CD8-positive, alpha-beta memory T cell (primary cell): ENCODE measurements around the gene KASH5. TPM values are rescaled to one million over a fixed set of nuclear protein-coding genes. Genes with fewer than 3 reads are reported as not detected.

Experiments used
- CTCF ChIA-PET: fragments of 350-600 bp; sonication (Branson Sonifier 250); formaldehyde crosslinking; loops from one replicate; lab custom pipeline; 2021; ENCODE audit warnings: antibody characterized with exemption; lab: Charles Lee
- POLR2A ChIA-PET: fragments of 350-600 bp; sonication (Branson Sonifier 250); formaldehyde crosslinking; loops from one replicate; lab custom pipeline; 2021; ENCODE audit warnings: antibody characterized with exemption; lab: Charles Lee
- DNase-seq, 5 donors: peaks; one replicate each; pipeline versions ENCODE4 v3.0.0 to v3.0.0-alpha.2; 2020 to 2022; ENCODE audit warnings: mixed read lengths in 1 of 5
- H3K27ac ChIP-seq: one replicate; pipeline ENCODE4 v1.7.0; 2013; ENCODE audit warnings: low read depth, mild to moderate bottlenecking, low read length, moderate library complexity
- H3K27me3 ChIP-seq: 2 replicates; pipeline ENCODE4 v1.7.0; 2013; ENCODE audit warnings: low read length, mild to moderate bottlenecking; ENCODE audit not compliant: insufficient read depth, poor library complexity, severe bottlenecking
- H3K36me3 ChIP-seq: 2 replicates; pipeline ENCODE4 v1.7.0; 2013; ENCODE audit warnings: mild to moderate bottlenecking, low read length, moderate library complexity; ENCODE audit not compliant: insufficient read depth
- H3K4me1 ChIP-seq: 2 replicates; pipeline ENCODE4 v1.7.0; 2013; ENCODE audit warnings: mild to moderate bottlenecking, low read length, moderate library complexity; ENCODE audit not compliant: insufficient read depth
- H3K4me3 ChIP-seq: 2 replicates; pipeline ENCODE4 v1.7.0; 2013; ENCODE audit warnings: mild to moderate bottlenecking, low read length
- H3K9me3 ChIP-seq: 2 replicates; pipeline ENCODE4 v1.7.0; 2013; ENCODE audit warnings: mild to moderate bottlenecking, low read length
- H3K27ac Mint-ChIP-seq, 8 donors: one replicate each; pipeline ENCODE4 v1.8.0; 2020 to 2021; ENCODE audit warnings: mixed read lengths in 8 of 8, mild to moderate bottlenecking in 6 of 8, inconsistent platforms in 3 of 8, moderate library complexity in 3 of 8
- H3K27me3 Mint-ChIP-seq, 2 donors: one replicate each; pipeline ENCODE4 v1.8.0; 2020 to 2021; ENCODE audit warnings: mixed read lengths in 2 of 2, mild to moderate bottlenecking in 1 of 2, moderate library complexity in 1 of 2
- H3K36me3 Mint-ChIP-seq, 3 donors: one replicate each; pipeline ENCODE4 v1.8.0; 2020 to 2021; ENCODE audit warnings: mixed read lengths in 3 of 3, inconsistent platforms in 1 of 3, mild to moderate bottlenecking in 1 of 3
- H3K4me1 Mint-ChIP-seq, 3 donors: one replicate each; pipeline ENCODE4 v1.8.0; 2020 to 2021; ENCODE audit warnings: mixed read lengths in 3 of 3, inconsistent platforms in 1 of 3, mild to moderate bottlenecking in 1 of 3
- H3K4me3 Mint-ChIP-seq, 7 donors: one replicate each; pipeline ENCODE4 v1.8.0; 2020 to 2021; ENCODE audit warnings: mixed read lengths in 7 of 7, mild to moderate bottlenecking in 6 of 7, moderate library complexity in 4 of 7, inconsistent platforms in 2 of 7
- H3K9me3 Mint-ChIP-seq, 5 donors: one replicate each; pipeline ENCODE4 v1.8.0; 2020 to 2022; ENCODE audit warnings: mixed read lengths in 5 of 5, mild to moderate bottlenecking in 3 of 5, moderate library complexity in 2 of 5, inconsistent platforms in 1 of 5
- polyA plus RNA-seq: library from polyadenylated mRNA; unstranded; fragments of 300-500 nt; fragmentation: Illumina TruSeq; gene quantifications from one replicate; pipeline ENCODE4 v1.2.3, GENCODE V29; 2021
- total RNA-seq, 2 experiments: library from RNA; stranded (reverse); gene quantifications; one replicate each; pipeline ENCODE4 v1.2.3, GENCODE V29; 2021

KASH5 gene
- total and polyA plus RNA-seq, 3 experiments from 2014 or later = 0.31 TPM; not detected in 2

GRCh38 chr19:49356382-49356781, 31.7 kb upstream of the KASH5 start:
- H3K27ac Mint-ChIP-seq = peak overlapping the region in 1 of 8 donors; percentile 61
- no peak overlapping the region for H3K4me3 Mint-ChIP-seq
- peaks cover 7 to 18% (median 9%) of the 10 kb centered on the region in 3 donors for H3K4me1 Mint-ChIP-seq
- POLR2A ChIA-PET = no interaction called here
- no peaks in the 10 kb centered on the region for H3K9me3 ChIP-seq
- no peak overlapping the region for H3K4me3 ChIP-seq
- no peaks in the 10 kb centered on the region for H3K4me1 ChIP-seq
- H3K27me3 ChIP-seq = no peaks in the 10 kb centered on the region
- no peaks in the 10 kb centered on the region for H3K9me3 Mint-ChIP-seq
- CTCF ChIA-PET = no interaction called here
- H3K27me3 Mint-ChIP-seq = peaks cover 25 to 59% of the 10 kb centered on the region in 2 donors
- no peaks in the 10 kb centered on the region for H3K36me3 ChIP-seq
- no peaks in the 10 kb centered on the region for H3K36me3 Mint-ChIP-seq
- H3K27ac ChIP-seq = no peak overlapping the region
- no peak for DNase-seq

GRCh38 chr19:49357186-49357585, 30.9 kb upstream of the KASH5 start:
- no peak overlapping the region for H3K27ac ChIP-seq
- peaks cover 6% of the 10 kb centered on the region for H3K4me1 ChIP-seq
- no peaks in the 10 kb centered on the region for H3K9me3 ChIP-seq
- ChIA-PET POLR2A (no interaction called here), CTCF (no interaction called here)
- Mint-ChIP-seq H3K27ac (no peak overlapping the region), H3K9me3 (no peaks in the 10 kb centered on the region), H3K36me3 (no peaks in the 10 kb centered on the region), H3K27me3 (peaks cover 31 to 59% of the 10 kb centered on the region in 2 donors), H3K4me3 (no peak overlapping the region), H3K4me1 (peaks cover 9 to 18% (median 14%) of the 10 kb centered on the region in 3 donors)
- no peaks in the 10 kb centered on the region for H3K36me3 ChIP-seq
- H3K27me3 ChIP-seq = no peaks in the 10 kb centered on the region
- DNase-seq = no peak
- no peak overlapping the region for H3K4me3 ChIP-seq

- H3K27me3 ChIP-seq = peaks cover 14% of the 10 kb centered on the region
- no peak overlapping the region for H3K4me3 ChIP-seq
- Mint-ChIP-seq H3K4me3 (no peak overlapping the region), H3K27me3 (peaks cover 37% of the 10 kb centered on the region in 2 donors), H3K9me3 (no peaks in the 10 kb centered on the region), H3K4me1 (peaks cover 9 to 18% (median 14%) of the 10 kb centered on the region in 3 donors), H3K36me3 (no peaks in the 10 kb centered on the region), H3K27ac (peak overlapping the region in 2 of 8 donors; percentile 18 to 44)
- peaks cover 26% of the 10 kb centered on the region for H3K4me1 ChIP-seq
- ChIA-PET POLR2A (no interaction called here), CTCF (interaction anchor here (1.3 kb wide), 1 partner anchor 116 kb away, joined by 5 read pairs; no protein-coding TSS in a partner anchor)
- no peak for DNase-seq
- peak overlapping the region; percentile 64 for H3K27ac ChIP-seq
- no peaks in the 10 kb centered on the region for H3K9me3 ChIP-seq
- no peaks in the 10 kb centered on the region for H3K36me3 ChIP-seq
These were observed 27.9 kb upstream of the KASH5 start for GRCh38 chr19:49359851-49360820.

DNA sequence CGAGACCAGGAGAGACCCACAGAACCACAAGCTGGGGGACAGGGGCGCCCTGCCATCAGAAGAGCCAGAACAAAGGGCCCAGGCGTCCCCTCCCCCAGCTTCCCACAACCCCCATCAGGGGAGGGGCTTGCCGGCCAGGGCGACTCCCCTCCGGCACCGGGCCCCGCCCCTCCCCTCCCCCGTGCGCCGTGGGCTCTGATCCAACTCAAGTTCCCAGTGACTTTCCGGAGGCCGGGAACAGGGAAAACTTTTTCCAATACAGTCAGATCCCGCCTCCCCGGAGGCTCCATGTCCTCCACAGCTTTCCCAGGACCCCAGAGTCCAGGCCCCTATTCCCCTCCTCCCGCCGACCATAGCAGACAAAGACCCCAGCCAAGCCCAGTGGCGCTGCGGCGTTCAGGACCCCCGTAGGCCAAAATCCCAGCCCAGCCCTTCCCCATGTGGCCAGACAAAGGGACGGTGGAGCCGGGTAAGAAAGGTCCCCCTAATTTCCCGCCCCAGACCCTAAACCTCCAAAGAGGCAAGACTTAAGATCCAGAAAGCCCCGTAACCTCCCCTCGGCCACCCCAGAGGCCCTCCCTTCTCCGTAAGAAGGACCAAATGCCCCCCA, 26.5 kb upstream of the KASH5 start:
- Histone ChIP-seq H3K27me3 (peaks cover 14% of the 10 kb centered on the region), H3K4me1 (peaks cover 26% of the 10 kb centered on the region), H3K9me3 (no peaks in the 10 kb centered on the region), H3K27ac (peak overlapping the region; percentile 64), H3K4me3 (no peak overlapping the region), H3K36me3 (no peaks in the 10 kb centered on the region)
- no peaks in the 10 kb centered on the region for H3K36me3 Mint-ChIP-seq
- peak overlapping the region in 1 of 8 donors; percentile 59 for H3K27ac Mint-ChIP-seq
- peaks cover 0 to 12% (median 11%) of the 10 kb centered on the region in 3 donors for H3K4me1 Mint-ChIP-seq
- peaks cover 23 to 36% of the 10 kb centered on the region in 2 donors for H3K27me3 Mint-ChIP-seq
- POLR2A ChIA-PET = no interaction called here
- CTCF ChIA-PET = no interaction called here
- no peak for DNase-seq
- peak overlapping the region; percentile 40 to 78 (median 68) for H3K4me3 Mint-ChIP-seq
- H3K9me3 Mint-ChIP-seq = no peaks in the 10 kb centered on the region

DNA sequence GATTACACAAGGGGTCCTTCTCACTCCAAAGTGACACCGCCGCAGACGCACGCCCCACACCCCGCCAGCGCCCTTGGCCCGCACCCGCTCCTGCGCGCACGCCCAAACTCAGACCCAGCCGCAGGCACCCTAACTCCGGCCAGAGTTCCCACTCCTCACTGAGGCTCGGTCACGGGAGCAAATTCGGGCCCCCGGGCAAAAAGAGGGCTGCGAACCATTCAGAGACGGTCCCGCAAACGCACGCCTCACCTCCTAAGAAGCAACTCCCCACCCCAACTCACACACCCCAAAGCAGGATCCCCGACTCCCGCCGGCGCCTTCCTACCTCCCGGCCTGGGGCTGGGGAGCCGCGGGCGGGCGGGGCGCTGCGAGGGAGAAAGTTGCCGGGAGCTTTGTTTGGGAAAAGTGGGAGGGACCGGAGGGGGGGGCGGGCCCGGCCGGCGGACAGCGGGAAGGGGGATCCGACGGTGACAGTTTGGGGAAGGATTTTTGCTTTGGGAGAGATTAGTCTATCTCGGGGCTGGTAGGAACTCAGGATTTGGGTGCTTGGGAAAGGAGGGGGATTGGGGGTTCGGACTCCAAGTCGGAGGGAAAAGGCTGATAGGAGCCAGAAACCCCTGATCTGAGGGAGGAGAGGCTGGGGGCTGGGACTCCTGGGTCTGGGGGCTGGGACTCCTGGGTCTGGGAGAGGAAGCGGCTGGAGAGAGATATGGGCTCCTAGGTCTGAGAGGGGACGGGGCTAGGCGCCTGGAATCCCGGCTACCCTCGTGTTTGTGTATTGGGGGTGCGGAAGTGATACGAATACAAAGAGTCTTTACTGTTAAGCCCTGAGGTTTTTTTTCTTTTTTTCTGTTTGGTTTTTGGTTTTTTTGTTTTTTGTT, 25.8 kb upstream of the KASH5 start, which contains the start of gene TEAD2:
TEAD2 (minus strand) TSS at position 369 of the 881 bp plus-strand sequence. CDS start 2,341 bp downstream, outside the sequence.
- peak in 2 of 5 donors; percentile 22 to 23 for DNase-seq
- H3K9me3 ChIP-seq = no peaks in the 10 kb centered on the region
- H3K4me1 Mint-ChIP-seq = peaks cover 0 to 12% (median 11%) of the 10 kb centered on the region in 3 donors
- peak within 1 kb of the TSS; percentile 61 for H3K4me3 ChIP-seq
- H3K36me3 Mint-ChIP-seq = no peaks in the 10 kb centered on the region
- peaks cover 26% of the 10 kb centered on the region for H3K4me1 ChIP-seq
- H3K27ac ChIP-seq = peak within 1 kb of the TSS; percentile 64
- peak within 1 kb of the TSS; percentile 40 to 78 (median 68) for H3K4me3 Mint-ChIP-seq
- H3K36me3 ChIP-seq = no peaks in the 10 kb centered on the region
- POLR2A ChIA-PET = no interaction called here
- no peaks in the 10 kb centered on the region for H3K9me3 Mint-ChIP-seq
- H3K27me3 ChIP-seq = peaks cover 14% of the 10 kb centered on the region
- H3K27me3 Mint-ChIP-seq = peaks cover 15 to 34% of the 10 kb centered on the region in 2 donors
- CTCF ChIA-PET = no interaction called here
- H3K27ac Mint-ChIP-seq = peak within 1 kb of the TSS in 3 of 8 donors; percentile 22 to 77 (median 59)

- CTCF ChIA-PET = no interaction called here
- peaks cover 14% of the 10 kb centered on the region for H3K27me3 ChIP-seq
- peaks cover 26% of the 10 kb centered on the region for H3K4me1 ChIP-seq
- Mint-ChIP-seq H3K27me3 (peaks cover 12 to 34% of the 10 kb centered on the region in 2 donors), H3K36me3 (no peaks in the 10 kb centered on the region), H3K9me3 (no peaks in the 10 kb centered on the region), H3K4me1 (peaks cover 0 to 12% (median 11%) of the 10 kb centered on the region in 3 donors), H3K27ac (no peak overlapping the region), H3K4me3 (no peak overlapping the region)
- H3K36me3 ChIP-seq = no peaks in the 10 kb centered on the region
- peak overlapping the region; percentile 61 for H3K4me3 ChIP-seq
- H3K9me3 ChIP-seq = no peaks in the 10 kb centered on the region
- peak overlapping the region; percentile 42 for H3K27ac ChIP-seq
- POLR2A ChIA-PET = no interaction called here
- DNase-seq = peak in 1 of 5 donors; percentile 29
These were observed 25.2 kb upstream of the KASH5 start for GRCh38 chr19:49362929-49363267.

- no peaks in the 10 kb centered on the region for H3K9me3 ChIP-seq
- Mint-ChIP-seq H3K4me1 (peaks cover 0 to 12% (median 11%) of the 10 kb centered on the region in 3 donors), H3K9me3 (no peaks in the 10 kb centered on the region), H3K36me3 (no peaks in the 10 kb centered on the region), H3K4me3 (peak within 1 kb of the TSS in 1 of 7 donors; percentile 19), H3K27me3 (peaks cover 12 to 34% of the 10 kb centered on the region in 2 donors), H3K27ac (peak within 1 kb of the TSS in 1 of 8 donors; percentile 79)
- POLR2A ChIA-PET = no interaction called here
- peak within 1 kb of the TSS; percentile 61 for H3K4me3 ChIP-seq
- H3K36me3 ChIP-seq = no peaks in the 10 kb centered on the region
- peaks cover 26% of the 10 kb centered on the region for H3K4me1 ChIP-seq
- peaks cover 14% of the 10 kb centered on the region for H3K27me3 ChIP-seq
- H3K27ac ChIP-seq = peak within 1 kb of the TSS; percentile 42
- CTCF ChIA-PET = no interaction called here
- peak; percentile 31 to 70 (median 61) for DNase-seq
These were observed 24.6 kb upstream of the KASH5 start, which contains the start of gene DKKL1 for GRCh38 chr19:49363268-49364082. TSS of gene DKKL1 (plus strand) at chr19:49363877. CDS start at chr19:49363999, 122 bp downstream.
